ENCODE measurements around the gene DNAJC25.

Gene DNAJC25

GRCh38 chr9:111627260-111627963, 3.7 kb upstream of the DNAJC25 start:
- H3K9me3 ChIP-seq (ENCODE audit: control insufficient read depth in 1 of 2, low read length in 2 of 2) = no peaks in the 10 kb centered on the region
- H3K36me3 ChIP-seq (ENCODE audit: control insufficient read depth in 1 of 2, insufficient read depth in 2 of 2, low read length in 2 of 2) = no peaks in the 10 kb centered on the region
- no peak overlapping the region for H3K4me3 ChIP-seq (ENCODE audit: low read depth in 1 of 2, low read length in 2 of 2)
- no peak overlapping the region for H3K9ac ChIP-seq (ENCODE audit: low read depth in 1 of 2, low read length in 2 of 2)
- H3K4me1 ChIP-seq (ENCODE audit: control insufficient read depth in 1 of 2, insufficient read depth in 2 of 2, low read length in 2 of 2) = peaks cover 9 to 30% of the 10 kb centered on the region in 2 donors
- H3K27ac ChIP-seq (ENCODE audit: low read depth, low read length) = no peak overlapping the region
- H3K27me3 ChIP-seq (ENCODE audit: control insufficient read depth in 1 of 2, insufficient read depth in 2 of 2, low read length in 2 of 2) = no peaks in the 10 kb centered on the region

GRCh38 chr9:111628411-111628810, 2.7 kb upstream of the DNAJC25 start:
- H3K36me3 ChIP-seq (ENCODE audit: control insufficient read depth in 1 of 2, insufficient read depth in 2 of 2, low read length in 2 of 2) = no peaks in the 10 kb centered on the region
- H3K4me1 ChIP-seq (ENCODE audit: control insufficient read depth in 1 of 2, insufficient read depth in 2 of 2, low read length in 2 of 2) = peaks cover 17 to 35% of the 10 kb centered on the region in 2 donors
- H3K9ac ChIP-seq (ENCODE audit: low read depth in 1 of 2, low read length in 2 of 2) = no peak overlapping the region
- H3K27me3 ChIP-seq (ENCODE audit: control insufficient read depth in 1 of 2, insufficient read depth in 2 of 2, low read length in 2 of 2) = no peaks in the 10 kb centered on the region
- no peak overlapping the region for H3K27ac ChIP-seq (ENCODE audit: low read depth, low read length)
- H3K9me3 ChIP-seq (ENCODE audit: control insufficient read depth in 1 of 2, low read length in 2 of 2) = no peaks in the 10 kb centered on the region
- no peak overlapping the region for H3K4me3 ChIP-seq (ENCODE audit: low read depth in 1 of 2, low read length in 2 of 2)

GRCh38 chr9:111630182-111630963, 761 bp upstream of the DNAJC25 start:
- H3K27me3 ChIP-seq (ENCODE audit: control insufficient read depth in 1 of 2, insufficient read depth in 2 of 2, low read length in 2 of 2) = no peaks in the 10 kb centered on the region
- no peak overlapping the region for H3K27ac ChIP-seq (ENCODE audit: low read depth, low read length)
- H3K9me3 ChIP-seq (ENCODE audit: control insufficient read depth in 1 of 2, low read length in 2 of 2) = no peaks in the 10 kb centered on the region
- H3K4me1 ChIP-seq (ENCODE audit: control insufficient read depth in 1 of 2, insufficient read depth in 2 of 2, low read length in 2 of 2) = peaks cover 37 to 41% of the 10 kb centered on the region in 2 donors
- H3K36me3 ChIP-seq (ENCODE audit: control insufficient read depth in 1 of 2, insufficient read depth in 2 of 2, low read length in 2 of 2) = no peaks in the 10 kb centered on the region
- peak overlapping the region; percentile 93 to 94 for H3K4me3 ChIP-seq (ENCODE audit: low read depth in 1 of 2, low read length in 2 of 2)
- H3K9ac ChIP-seq (ENCODE audit: low read depth in 1 of 2, low read length in 2 of 2) = peak overlapping the region; percentile 30 to 84

- H3K4me1 ChIP-seq (ENCODE audit: control insufficient read depth in 1 of 2, insufficient read depth in 2 of 2, low read length in 2 of 2) = peaks cover 41 to 42% of the 10 kb centered on the region in 2 donors
- H3K36me3 ChIP-seq (ENCODE audit: control insufficient read depth in 1 of 2, insufficient read depth in 2 of 2, low read length in 2 of 2) = no peaks in the 10 kb centered on the region
- no peaks in the 10 kb centered on the region for H3K9me3 ChIP-seq (ENCODE audit: control insufficient read depth in 1 of 2, low read length in 2 of 2)
- H3K27ac ChIP-seq (ENCODE audit: low read depth, low read length) = no peak overlapping the region
- no peaks in the 10 kb centered on the region for H3K27me3 ChIP-seq (ENCODE audit: control insufficient read depth in 1 of 2, insufficient read depth in 2 of 2, low read length in 2 of 2)
- peak overlapping the region; percentile 30 to 84 for H3K9ac ChIP-seq (ENCODE audit: low read depth in 1 of 2, low read length in 2 of 2)
- peak overlapping the region; percentile 93 to 94 for H3K4me3 ChIP-seq (ENCODE audit: low read depth in 1 of 2, low read length in 2 of 2)
These were observed 245 bp upstream of the DNAJC25 start for GRCh38 chr9:111630964-111631213.

- H3K4me1 ChIP-seq (ENCODE audit: control insufficient read depth in 1 of 2, insufficient read depth in 2 of 2, low read length in 2 of 2) = peaks cover 37 to 40% of the 10 kb centered on the region in 2 donors
- H3K36me3 ChIP-seq (ENCODE audit: control insufficient read depth in 1 of 2, insufficient read depth in 2 of 2, low read length in 2 of 2) = no peaks in the 10 kb centered on the region
- no peaks in the 10 kb centered on the region for H3K27me3 ChIP-seq (ENCODE audit: control insufficient read depth in 1 of 2, insufficient read depth in 2 of 2, low read length in 2 of 2)
- no peak overlapping the region for H3K27ac ChIP-seq (ENCODE audit: low read depth, low read length)
- H3K9me3 ChIP-seq (ENCODE audit: control insufficient read depth in 1 of 2, low read length in 2 of 2) = no peaks in the 10 kb centered on the region
- peak overlapping the region; percentile 88 to 94 for H3K9ac ChIP-seq (ENCODE audit: low read depth in 1 of 2, low read length in 2 of 2)
- peak overlapping the region; percentile 93 to 94 for H3K4me3 ChIP-seq (ENCODE audit: low read depth in 1 of 2, low read length in 2 of 2)
These were observed 926 bp downstream of the DNAJC25 start for GRCh38 chr9:111632060-111632459.

GRCh38 chr9:111632695-111633388, 1.7 kb downstream of the DNAJC25 start:
- Histone ChIP-seq H3K27me3 (ENCODE audit: control insufficient read depth in 1 of 2, insufficient read depth in 2 of 2, low read length in 2 of 2) (no peaks in the 10 kb centered on the region), H3K9ac (ENCODE audit: low read depth in 1 of 2, low read length in 2 of 2) (peak overlapping the region; percentile 26 to 94), H3K27ac (ENCODE audit: low read depth, low read length) (no peak overlapping the region), H3K36me3 (ENCODE audit: control insufficient read depth in 1 of 2, insufficient read depth in 2 of 2, low read length in 2 of 2) (no peaks in the 10 kb centered on the region), H3K9me3 (ENCODE audit: control insufficient read depth in 1 of 2, low read length in 2 of 2) (no peaks in the 10 kb centered on the region), H3K4me1 (ENCODE audit: control insufficient read depth in 1 of 2, insufficient read depth in 2 of 2, low read length in 2 of 2) (peaks cover 40 to 45% of the 10 kb centered on the region in 2 donors), H3K4me3 (ENCODE audit: low read depth in 1 of 2, low read length in 2 of 2) (peak overlapping the region; percentile 93 to 94)

- Histone ChIP-seq H3K9ac (ENCODE audit: low read depth in 1 of 2, low read length in 2 of 2) (no peak overlapping the region), H3K36me3 (ENCODE audit: control insufficient read depth in 1 of 2, insufficient read depth in 2 of 2, low read length in 2 of 2) (no peaks in the 10 kb centered on the region), H3K27ac (ENCODE audit: low read depth, low read length) (no peak overlapping the region), H3K9me3 (ENCODE audit: control insufficient read depth in 1 of 2, low read length in 2 of 2) (no peaks in the 10 kb centered on the region), H3K27me3 (ENCODE audit: control insufficient read depth in 1 of 2, insufficient read depth in 2 of 2, low read length in 2 of 2) (no peaks in the 10 kb centered on the region), H3K4me1 (ENCODE audit: control insufficient read depth in 1 of 2, insufficient read depth in 2 of 2, low read length in 2 of 2) (peaks cover 38 to 49% of the 10 kb centered on the region in 2 donors), H3K4me3 (ENCODE audit: low read depth in 1 of 2, low read length in 2 of 2) (peak overlapping the region in 1 of 2 donors; percentile 93)
These were observed 2.2 kb downstream of the DNAJC25 start for GRCh38 chr9:111633389-111633736.

- Histone ChIP-seq H3K27me3 (ENCODE audit: control insufficient read depth in 1 of 2, insufficient read depth in 2 of 2, low read length in 2 of 2) (no peaks in the 10 kb centered on the region), H3K36me3 (ENCODE audit: control insufficient read depth in 1 of 2, insufficient read depth in 2 of 2, low read length in 2 of 2) (no peaks in the 10 kb centered on the region), H3K9me3 (ENCODE audit: control insufficient read depth in 1 of 2, low read length in 2 of 2) (no peaks in the 10 kb centered on the region), H3K4me1 (ENCODE audit: control insufficient read depth in 1 of 2, insufficient read depth in 2 of 2, low read length in 2 of 2) (peaks cover 38 to 49% of the 10 kb centered on the region in 2 donors), H3K27ac (ENCODE audit: low read depth, low read length) (no peak overlapping the region), H3K9ac (ENCODE audit: low read depth in 1 of 2, low read length in 2 of 2) (no peak overlapping the region), H3K4me3 (ENCODE audit: low read depth in 1 of 2, low read length in 2 of 2) (no peak overlapping the region)
These were observed 3.7 kb downstream of the DNAJC25 start for GRCh38 chr9:111634860-111635259.

- H3K9me3 ChIP-seq (ENCODE audit: control insufficient read depth in 1 of 2, low read length in 2 of 2) = no peaks in the 10 kb centered on the region
- no peak overlapping the region for H3K27ac ChIP-seq (ENCODE audit: low read depth, low read length)
- H3K9ac ChIP-seq (ENCODE audit: low read depth in 1 of 2, low read length in 2 of 2) = no peak overlapping the region
- peaks cover 23 to 45% of the 10 kb centered on the region in 2 donors for H3K4me1 ChIP-seq (ENCODE audit: control insufficient read depth in 1 of 2, insufficient read depth in 2 of 2, low read length in 2 of 2)
- H3K4me3 ChIP-seq (ENCODE audit: low read depth in 1 of 2, low read length in 2 of 2) = no peak overlapping the region
- no peaks in the 10 kb centered on the region for H3K36me3 ChIP-seq (ENCODE audit: control insufficient read depth in 1 of 2, insufficient read depth in 2 of 2, low read length in 2 of 2)
- H3K27me3 ChIP-seq (ENCODE audit: control insufficient read depth in 1 of 2, insufficient read depth in 2 of 2, low read length in 2 of 2) = no peaks in the 10 kb centered on the region
These were observed 6.4 kb downstream of the DNAJC25 start for GRCh38 chr9:111637421-111637950.
